HFF-Myc (cell line): ENCODE results near the gene NIPBL.

Source experiments
- DNase-seq: peaks from one replicate; pipeline ENCODE4 v3.0.0-alpha.2; 2011; ENCODE audit warnings: low read depth; ENCODE audit errors: extremely low read depth
- H3K4me3 ChIP-seq: replicated peaks from 2 replicates; pipeline ENCODE4 v1.5.1; 2011; ENCODE audit warnings: low read depth, mild to moderate bottlenecking, control low read depth, low read length
- CTCF ChIP-seq: IDR thresholded peaks from 2 replicates; pipeline ENCODE4 v1.5.1; 2012; ENCODE audit warnings: mild to moderate bottlenecking, low read depth, low read length, control low read depth; ENCODE audit errors: missing control alignments

NIPBL gene

GRCh38 chr5:36879274-36880033 lies 2.9 kb downstream of the NIPBL start:
- peak overlapping the region; percentile 92 for H3K4me3 ChIP-seq
- TF ChIP-seq CTCF = no peak
- no peak for DNase-seq

GRCh38 chr5:36880761-36881160 lies 4.2 kb downstream of the NIPBL start:
- no peak for DNase-seq
- no peak for TF ChIP-seq CTCF
- no peak overlapping the region for H3K4me3 ChIP-seq

GRCh38 chr5:36881304-36881703 lies 4.7 kb downstream of the NIPBL start:
- H3K4me3 ChIP-seq = no peak overlapping the region
- DNase-seq = no peak
- no peak for TF ChIP-seq CTCF

GRCh38 chr5:36881807-36882206 lies 5.2 kb downstream of the NIPBL start:
- no peak for TF ChIP-seq CTCF
- H3K4me3 ChIP-seq = no peak overlapping the region
- no peak for DNase-seq

- TF ChIP-seq CTCF = no peak
- no peak for DNase-seq
- H3K4me3 ChIP-seq = no peak overlapping the region
Measured at GRCh38 chr5:36882250-36882649, 5.7 kb downstream of the NIPBL start.

- no peak for TF ChIP-seq CTCF
- no peak overlapping the region for H3K4me3 ChIP-seq
- DNase-seq = no peak
Measured at GRCh38 chr5:36883894-36884462, 7.4 kb downstream of the NIPBL start.
